Middle frontal gyrus (tissue), 1 donor: ENCODE measurements around the gene FLRT1.

Source experiments
- DNase-seq: peaks from one replicate; pipeline ENCODE4 v3.0.0-alpha.2; 2015; ENCODE audit warnings: low spot score; ENCODE audit errors: extremely low spot score

FLRT1 gene, protein sequence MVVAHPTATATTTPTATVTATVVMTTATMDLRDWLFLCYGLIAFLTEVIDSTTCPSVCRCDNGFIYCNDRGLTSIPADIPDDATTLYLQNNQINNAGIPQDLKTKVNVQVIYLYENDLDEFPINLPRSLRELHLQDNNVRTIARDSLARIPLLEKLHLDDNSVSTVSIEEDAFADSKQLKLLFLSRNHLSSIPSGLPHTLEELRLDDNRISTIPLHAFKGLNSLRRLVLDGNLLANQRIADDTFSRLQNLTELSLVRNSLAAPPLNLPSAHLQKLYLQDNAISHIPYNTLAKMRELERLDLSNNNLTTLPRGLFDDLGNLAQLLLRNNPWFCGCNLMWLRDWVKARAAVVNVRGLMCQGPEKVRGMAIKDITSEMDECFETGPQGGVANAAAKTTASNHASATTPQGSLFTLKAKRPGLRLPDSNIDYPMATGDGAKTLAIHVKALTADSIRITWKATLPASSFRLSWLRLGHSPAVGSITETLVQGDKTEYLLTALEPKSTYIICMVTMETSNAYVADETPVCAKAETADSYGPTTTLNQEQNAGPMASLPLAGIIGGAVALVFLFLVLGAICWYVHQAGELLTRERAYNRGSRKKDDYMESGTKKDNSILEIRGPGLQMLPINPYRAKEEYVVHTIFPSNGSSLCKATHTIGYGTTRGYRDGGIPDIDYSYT

GRCh38 chr11:64035576-64035975, at the start of gene FLRT1:
TSS of gene FLRT1 (plus strand) at chr11:64035931. CDS start at chr11:64116268, 80,337 bp downstream.
- no peak for DNase-seq

- peak; percentile 79 for DNase-seq
These were observed 49.4 kb upstream of the FLRT1 start, which contains the start of gene OTUB1 for GRCh38 chr11:63986156-63986931. TSS of gene OTUB1 (plus strand) at chr11:63986438. CDS start at chr11:63986457, 19 bp downstream.

DNA sequence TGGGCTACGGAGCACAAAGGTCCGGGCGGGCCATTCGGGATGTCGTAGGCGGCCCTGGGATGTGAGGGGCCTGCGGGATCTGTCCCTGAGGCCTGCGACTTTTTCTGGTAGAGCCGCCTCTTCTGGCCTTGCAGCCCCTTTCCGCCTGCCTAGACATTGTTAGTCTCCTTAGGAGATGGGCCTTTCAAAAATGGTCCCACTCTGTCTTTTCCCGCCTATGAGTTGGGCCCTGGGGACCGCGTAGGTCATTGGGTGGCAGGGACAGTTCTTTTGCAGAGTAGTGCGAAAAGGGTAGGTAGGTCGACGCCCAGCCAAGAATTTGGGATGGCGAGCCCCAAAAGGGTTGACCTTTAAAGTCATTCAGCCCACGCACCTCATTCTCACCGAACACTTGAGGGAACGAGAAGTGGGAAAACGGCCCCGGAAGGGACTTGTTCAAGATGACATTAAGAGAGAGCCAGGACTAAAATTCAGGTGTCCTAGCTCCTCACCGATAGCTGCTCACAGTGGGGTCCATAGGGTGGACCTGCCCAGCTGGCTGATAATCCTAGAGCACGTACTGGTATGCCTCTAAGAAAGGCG, 48.7 kb upstream of the FLRT1 start:
- no peak for DNase-seq

DNA sequence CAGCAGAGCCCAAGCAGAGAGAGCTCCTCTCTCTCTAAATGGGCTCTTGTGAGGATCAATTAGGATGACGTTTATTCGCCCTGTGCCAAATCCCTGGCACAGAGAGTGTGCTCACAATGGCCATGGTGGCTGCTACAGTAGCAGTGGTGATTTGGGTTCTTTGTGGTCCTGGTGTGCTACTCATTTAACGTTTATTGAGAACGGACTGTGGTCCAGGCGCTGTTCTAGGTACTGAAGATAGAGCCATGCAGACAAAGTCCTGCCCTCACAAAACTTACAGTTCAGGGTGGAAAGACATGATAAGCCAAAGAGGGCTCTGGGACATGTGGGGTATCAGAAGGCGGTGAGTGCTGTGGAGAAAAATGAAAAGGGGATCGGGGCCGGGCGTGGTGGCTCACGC, 44.2 kb upstream of the FLRT1 start:
- no peak for DNase-seq

DNA sequence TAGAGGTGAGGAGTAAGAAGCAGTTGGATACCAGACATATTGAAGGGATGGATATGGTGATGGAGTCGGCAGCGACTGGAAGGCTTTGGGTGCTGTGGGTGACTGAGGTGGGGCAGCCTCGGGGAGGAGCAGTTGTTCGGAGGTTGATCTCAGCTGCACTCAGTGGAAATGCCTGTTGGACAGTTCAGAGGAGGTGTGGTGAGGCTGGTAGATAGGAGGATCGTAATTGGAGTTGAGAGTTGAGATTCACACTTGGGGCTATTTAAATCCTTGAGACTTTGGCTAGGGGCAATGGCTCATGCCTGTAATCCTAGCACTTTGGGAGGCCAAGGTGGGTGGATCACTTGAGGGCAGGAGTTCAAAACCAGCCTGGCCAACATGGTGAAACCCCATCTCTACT, 42.6 kb upstream of the FLRT1 start:
- no peak for DNase-seq

GRCh38 chr11:63993993-63994392, 41.7 kb upstream of the FLRT1 start:
- no peak for DNase-seq

GRCh38 chr11:63996512-63996911, 39.2 kb upstream of the FLRT1 start:
- no peak for DNase-seq

- DNase-seq, result no peak
These were observed 38.5 kb upstream of the FLRT1 start for GRCh38 chr11:63997104-63997700.

DNA sequence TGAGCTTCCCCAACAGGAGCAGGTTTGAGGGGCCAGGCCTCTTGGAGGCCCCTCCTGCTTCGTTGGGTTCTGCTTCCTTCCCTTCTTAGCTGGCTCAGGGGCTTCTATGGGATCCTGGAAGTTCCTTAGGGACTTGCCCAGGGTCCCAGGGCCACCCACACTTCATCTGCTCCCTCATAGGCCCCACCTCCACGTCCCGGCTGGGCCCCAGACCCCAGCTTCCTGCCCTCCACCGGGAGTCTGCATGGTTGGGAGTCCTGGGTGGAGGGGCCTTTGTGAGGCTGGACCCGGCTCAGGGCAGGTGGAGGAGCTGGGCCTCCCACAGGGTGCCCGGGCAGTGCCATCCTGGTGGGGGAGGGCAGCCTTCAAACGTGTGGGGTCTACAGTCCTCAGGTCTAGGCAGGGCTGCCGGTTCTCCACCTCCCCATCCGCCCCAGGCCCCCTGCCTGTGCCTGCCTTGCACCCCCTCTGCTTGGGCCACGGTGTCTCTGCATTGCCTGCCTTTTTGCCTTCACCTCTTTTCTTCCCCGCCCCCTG, 37.9 kb upstream of the FLRT1 start:
- no peak for DNase-seq

DNA sequence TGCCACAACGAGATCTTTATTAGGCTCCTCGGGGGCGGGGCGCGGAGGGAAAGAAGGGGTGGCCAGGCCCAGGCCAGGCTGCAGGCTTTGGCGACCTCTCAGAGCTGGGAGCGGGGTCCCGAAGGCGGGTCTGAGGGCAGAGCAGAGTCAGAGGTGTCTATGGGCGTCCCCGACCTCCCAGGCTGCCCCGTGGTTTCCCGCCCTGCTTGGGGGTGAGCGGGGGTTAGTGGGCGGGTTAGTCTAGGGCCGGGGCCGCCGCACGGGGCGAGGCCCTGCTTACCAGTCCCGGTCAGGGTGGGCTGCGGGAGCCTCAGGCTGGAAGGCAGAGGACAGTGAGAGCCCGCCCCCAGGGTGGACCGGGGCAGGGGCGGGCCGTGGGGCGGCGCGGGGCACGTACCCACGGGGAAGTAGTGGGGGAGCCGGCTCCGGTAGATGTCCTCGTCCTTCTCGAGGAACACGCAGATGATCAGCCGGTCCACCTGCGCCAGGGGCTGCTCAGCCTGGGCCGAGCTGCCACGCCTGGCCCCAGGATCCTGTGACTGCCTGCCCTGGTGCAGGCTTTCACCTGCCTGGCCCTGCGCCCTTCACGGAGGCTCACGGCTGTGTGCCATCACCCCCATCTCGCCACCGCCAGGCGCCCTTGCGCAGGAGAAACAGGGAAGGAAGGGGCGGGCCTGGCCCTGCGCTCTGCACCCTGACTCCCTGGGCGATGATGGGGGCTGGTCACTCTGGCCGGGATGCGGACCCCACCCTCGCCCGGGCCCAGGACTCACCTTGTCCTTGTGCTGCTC, 37.0 kb upstream of the FLRT1 start:
- DNase-seq, result no peak

GRCh38 chr11:63999349-64000025, 36.2 kb upstream of the FLRT1 start:
- no peak for DNase-seq

DNA sequence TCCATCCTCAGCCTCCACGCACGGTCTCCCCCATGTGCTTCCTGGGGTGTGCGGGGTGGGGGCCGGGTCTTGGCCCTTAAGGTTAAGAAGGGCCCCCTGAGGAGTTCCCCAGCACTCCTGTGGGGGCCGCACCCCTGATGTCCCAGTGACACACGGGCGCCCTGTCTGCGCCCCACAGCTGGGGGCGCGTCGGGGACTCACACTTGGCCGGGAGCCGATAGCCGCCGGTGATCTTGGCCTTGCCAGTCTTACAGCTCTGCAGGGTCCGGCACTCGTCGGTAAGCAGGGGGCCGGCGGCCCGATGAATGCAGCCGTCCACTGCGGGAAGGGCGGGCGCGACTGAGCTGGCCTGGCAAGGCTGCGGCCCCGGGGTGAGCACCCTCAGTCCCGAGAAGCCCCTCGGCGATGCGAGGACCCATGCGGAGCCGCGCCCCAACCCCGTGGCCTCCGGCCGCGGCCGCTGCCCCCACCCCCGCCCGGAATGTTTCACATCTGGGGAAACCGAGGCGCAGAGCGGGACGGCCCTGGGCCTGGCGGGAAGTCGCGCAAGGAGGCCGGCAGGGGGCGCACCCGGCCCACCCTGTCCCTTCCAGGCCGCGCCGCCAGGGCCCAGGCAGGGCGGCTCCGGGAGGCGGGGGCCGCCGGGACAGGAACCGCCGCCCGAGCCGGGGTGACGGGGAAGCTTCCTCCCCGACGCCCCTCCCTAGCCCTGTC, 35.5 kb upstream of the FLRT1 start:
- peak; percentile 61 for DNase-seq

DNA sequence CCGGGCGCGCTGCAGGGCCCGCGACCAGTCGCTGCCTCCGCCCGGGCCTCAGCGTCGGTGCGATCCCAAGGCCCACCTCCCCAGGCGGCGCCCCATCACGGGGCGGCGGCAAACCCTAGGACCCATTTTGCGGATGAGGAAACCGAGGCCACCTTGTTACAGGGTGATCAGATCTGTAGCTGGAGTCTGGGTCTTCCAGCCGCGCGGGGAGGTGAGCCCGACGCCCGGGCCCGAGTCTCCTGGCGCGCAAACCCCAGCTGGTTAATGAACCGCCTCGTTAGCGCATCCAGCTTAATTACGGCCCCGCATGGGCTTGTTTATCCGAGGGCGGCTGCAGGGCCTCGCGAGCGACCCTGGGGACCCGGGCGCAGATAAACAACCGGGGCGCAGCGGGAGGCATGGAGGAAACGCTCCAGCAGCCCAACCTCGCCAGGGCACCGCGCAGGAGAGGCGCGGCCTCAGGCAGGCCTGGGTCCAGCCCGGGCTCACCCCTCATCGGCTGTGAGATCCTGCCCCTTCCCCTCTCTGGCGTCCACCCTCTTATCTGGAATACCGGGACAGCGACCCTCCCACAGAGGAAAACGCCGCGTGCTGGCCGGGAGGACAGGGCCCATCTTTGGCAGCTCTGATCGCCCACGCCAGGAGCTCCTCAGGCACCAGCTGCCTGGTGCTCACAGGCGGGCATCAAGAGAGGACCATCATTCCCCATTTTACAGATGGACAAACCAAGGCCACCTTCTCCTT, 34.8 kb upstream of the FLRT1 start:
- no peak for DNase-seq

DNA sequence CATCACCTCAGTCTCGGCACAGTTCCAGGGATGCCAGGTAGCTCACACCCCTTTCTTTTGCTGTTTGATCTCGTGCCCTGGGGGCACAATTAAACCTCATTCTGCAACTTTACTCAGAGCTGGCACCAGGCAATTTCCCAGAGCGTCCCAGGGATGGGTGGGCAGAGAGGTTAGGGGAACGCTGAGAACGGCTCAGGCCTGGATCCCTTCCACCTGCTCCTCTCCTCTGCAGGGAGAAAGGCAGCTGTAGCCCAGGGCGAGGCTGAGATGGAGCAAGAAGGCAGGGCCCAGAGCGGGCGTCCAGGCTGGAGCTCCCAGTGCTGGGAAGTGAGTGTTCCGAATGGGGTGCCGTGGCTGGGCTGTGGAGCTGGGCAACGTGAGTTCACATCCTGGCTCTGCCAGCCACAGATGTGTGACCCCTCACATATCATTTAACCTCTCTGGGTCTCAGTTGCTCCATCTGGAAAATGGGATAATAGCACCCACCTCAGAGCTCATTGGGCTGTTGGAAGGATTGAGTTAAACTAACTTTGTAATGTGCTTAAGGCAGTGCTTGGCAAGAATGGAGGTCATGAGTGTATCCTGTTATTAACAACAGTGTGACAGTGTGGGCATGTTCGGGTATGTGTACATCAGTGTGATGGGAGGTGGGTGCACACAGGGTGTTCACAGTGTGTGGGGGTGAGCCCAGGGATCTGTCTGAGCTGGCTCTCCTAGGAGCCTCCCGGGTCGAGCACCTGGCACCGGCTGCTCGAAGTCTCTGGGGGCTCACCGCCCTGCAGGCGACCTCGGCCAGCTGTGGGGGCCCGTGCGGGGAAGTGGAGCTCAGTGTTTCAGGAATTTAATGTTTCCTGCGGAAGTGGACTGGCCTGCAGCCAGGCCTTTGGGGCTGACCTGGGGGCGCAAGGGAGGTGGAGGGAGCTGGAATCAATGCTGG, 34.0 kb upstream of the FLRT1 start:
- DNase-seq, result no peak

- DNase-seq, result no peak
These were observed 31.7 kb upstream of the FLRT1 start for GRCh38 chr11:64003807-64004589.

GRCh38 chr11:64004590-64004984, 31.1 kb upstream of the FLRT1 start:
- no peak for DNase-seq
